GM23338 (cell line): ENCODE results near the gene ACOT2.
"Not testable (repeated sequence)": the region's sequence is repeated elsewhere in the genome, so short reads cannot be mapped to it uniquely, and the experiment has no call there.

Experiments
- CREB1 ChIP-seq: fragments of 250-450 bp; sonication (Bioruptor Pico); IDR thresholded peaks from 2 replicates; pipeline ENCODE4 v1.5.0; 2020; ENCODE audit warnings: low read depth, mild to moderate bottlenecking, moderate library complexity
- EZH2 ChIP-seq: fragments of 200-600 bp; sonication (generic); IDR thresholded peaks from one replicate; pipeline ENCODE4 v1.8.0; 2017; ENCODE audit warnings: antibody characterized with exemption, mild to moderate bottlenecking, low read depth; ENCODE audit not compliant: unreplicated experiment
- JUNB ChIP-seq: IDR thresholded peaks from one replicate; pipeline ENCODE4 v1.6.1; 2016; ENCODE audit warnings: antibody characterized with exemption; ENCODE audit not compliant: unreplicated experiment
- POLR2AphosphoS5 ChIP-seq: IDR thresholded peaks from 2 replicates; pipeline ENCODE4 v1.6.1; 2016; ENCODE audit warnings: antibody characterized with exemption, low read depth
- ZNF331 ChIP-seq: fragments of 250-450 bp; sonication (Bioruptor Pico); IDR thresholded peaks from 2 replicates; pipeline ENCODE4 v1.5.0; 2020; ENCODE audit warnings: low read depth, mild to moderate bottlenecking, moderate library complexity
- TF ChIP-seq, protein P1 (sequence below), 2 experiments: fragments of 200-600 bp in 1 of 2; sonication (generic) in 1 of 2; conservative IDR thresholded peaks; 2 replicates each; pipeline versions ENCODE4 v1.5.1 to v1.6.1; 2016 to 2017; ENCODE audit warnings: antibody characterized with exemption in 2 of 2, low read depth in 2 of 2, mild to moderate bottlenecking in 2 of 2, moderate library complexity in 1 of 2
- TF ChIP-seq, protein P2 (sequence below): IDR thresholded peaks from one replicate; pipeline ENCODE4 v1.6.1; 2018; ENCODE audit warnings: antibody characterized with exemption; ENCODE audit not compliant: unreplicated experiment

DNA sequence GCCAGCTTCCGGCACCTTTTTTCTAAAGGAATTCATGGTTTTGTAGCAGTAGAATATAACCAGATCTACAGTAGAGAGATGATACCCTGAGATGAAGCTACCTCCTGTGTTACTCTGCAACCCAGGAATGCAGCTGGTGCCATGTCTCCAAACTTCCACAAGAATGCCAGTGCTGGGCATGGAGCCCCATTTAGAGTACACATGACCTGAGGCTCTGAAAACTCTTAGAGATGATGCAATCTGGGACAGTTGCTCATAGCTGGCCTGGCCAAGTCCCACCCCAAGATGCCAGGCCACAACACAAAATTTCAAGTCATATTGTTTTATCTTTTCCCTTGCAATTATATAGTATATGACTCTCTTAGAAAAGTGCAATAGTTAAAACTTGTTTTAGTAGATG lies 23.7 kb upstream of the ACOT2 start:
- TF ChIP-seq, protein P1, sequence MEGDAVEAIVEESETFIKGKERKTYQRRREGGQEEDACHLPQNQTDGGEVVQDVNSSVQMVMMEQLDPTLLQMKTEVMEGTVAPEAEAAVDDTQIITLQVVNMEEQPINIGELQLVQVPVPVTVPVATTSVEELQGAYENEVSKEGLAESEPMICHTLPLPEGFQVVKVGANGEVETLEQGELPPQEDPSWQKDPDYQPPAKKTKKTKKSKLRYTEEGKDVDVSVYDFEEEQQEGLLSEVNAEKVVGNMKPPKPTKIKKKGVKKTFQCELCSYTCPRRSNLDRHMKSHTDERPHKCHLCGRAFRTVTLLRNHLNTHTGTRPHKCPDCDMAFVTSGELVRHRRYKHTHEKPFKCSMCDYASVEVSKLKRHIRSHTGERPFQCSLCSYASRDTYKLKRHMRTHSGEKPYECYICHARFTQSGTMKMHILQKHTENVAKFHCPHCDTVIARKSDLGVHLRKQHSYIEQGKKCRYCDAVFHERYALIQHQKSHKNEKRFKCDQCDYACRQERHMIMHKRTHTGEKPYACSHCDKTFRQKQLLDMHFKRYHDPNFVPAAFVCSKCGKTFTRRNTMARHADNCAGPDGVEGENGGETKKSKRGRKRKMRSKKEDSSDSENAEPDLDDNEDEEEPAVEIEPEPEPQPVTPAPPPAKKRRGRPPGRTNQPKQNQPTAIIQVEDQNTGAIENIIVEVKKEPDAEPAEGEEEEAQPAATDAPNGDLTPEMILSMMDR (conservative IDR thresholded peaks at IDR 0.05; ENCODE audit: low read depth in 2 of 2), result not testable (repeated sequence)
- not testable (repeated sequence) for TF ChIP-seq EZH2; POLR2AphosphoS5; CREB1 (CRISPR knock-in tag); ZNF331 (CRISPR knock-in tag); JUNB
- TF ChIP-seq, protein P2, sequence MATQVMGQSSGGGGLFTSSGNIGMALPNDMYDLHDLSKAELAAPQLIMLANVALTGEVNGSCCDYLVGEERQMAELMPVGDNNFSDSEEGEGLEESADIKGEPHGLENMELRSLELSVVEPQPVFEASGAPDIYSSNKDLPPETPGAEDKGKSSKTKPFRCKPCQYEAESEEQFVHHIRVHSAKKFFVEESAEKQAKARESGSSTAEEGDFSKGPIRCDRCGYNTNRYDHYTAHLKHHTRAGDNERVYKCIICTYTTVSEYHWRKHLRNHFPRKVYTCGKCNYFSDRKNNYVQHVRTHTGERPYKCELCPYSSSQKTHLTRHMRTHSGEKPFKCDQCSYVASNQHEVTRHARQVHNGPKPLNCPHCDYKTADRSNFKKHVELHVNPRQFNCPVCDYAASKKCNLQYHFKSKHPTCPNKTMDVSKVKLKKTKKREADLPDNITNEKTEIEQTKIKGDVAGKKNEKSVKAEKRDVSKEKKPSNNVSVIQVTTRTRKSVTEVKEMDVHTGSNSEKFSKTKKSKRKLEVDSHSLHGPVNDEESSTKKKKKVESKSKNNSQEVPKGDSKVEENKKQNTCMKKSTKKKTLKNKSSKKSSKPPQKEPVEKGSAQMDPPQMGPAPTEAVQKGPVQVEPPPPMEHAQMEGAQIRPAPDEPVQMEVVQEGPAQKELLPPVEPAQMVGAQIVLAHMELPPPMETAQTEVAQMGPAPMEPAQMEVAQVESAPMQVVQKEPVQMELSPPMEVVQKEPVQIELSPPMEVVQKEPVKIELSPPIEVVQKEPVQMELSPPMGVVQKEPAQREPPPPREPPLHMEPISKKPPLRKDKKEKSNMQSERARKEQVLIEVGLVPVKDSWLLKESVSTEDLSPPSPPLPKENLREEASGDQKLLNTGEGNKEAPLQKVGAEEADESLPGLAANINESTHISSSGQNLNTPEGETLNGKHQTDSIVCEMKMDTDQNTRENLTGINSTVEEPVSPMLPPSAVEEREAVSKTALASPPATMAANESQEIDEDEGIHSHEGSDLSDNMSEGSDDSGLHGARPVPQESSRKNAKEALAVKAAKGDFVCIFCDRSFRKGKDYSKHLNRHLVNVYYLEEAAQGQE, result not testable (repeated sequence)
